MM.1S (cell line): ENCODE measurements around the gene XAGE2.

Source experiments
- CTCF ChIP-seq: fragments of 300-600 bp; sonication (generic); IDR thresholded peaks from 2 replicates; pipeline ENCODE4 v1.5.1; 2016; ENCODE audit warnings: antibody characterized with exemption, low read length, mixed read lengths
- EZH2 ChIP-seq: fragments of 300-600 bp; sonication (generic); optimal IDR thresholded peaks from 2 replicates; pipeline ENCODE3; 2017; ENCODE audit warnings: low read depth, mild to moderate bottlenecking, antibody characterized with exemption, low read length, mixed read lengths

GRCh38 chrX:52416816-52417215, 48.0 kb downstream of the XAGE2 start:
- TF ChIP-seq CTCF = no peak
- TF ChIP-seq EZH2 = no peak
